H1 (cell line): ENCODE measurements around the gene PLA2G4A. TPM values are rescaled to one million over a fixed set of nuclear protein-coding genes. Genes with fewer than 3 reads are reported as not detected.

Source experiments
- CTCF ChIA-PET: fragments of 300-600 bp; sonication (Branson Sonifier 250); formaldehyde crosslinking; loops from one replicate; lab custom pipeline; 2021; ENCODE audit not compliant: partially characterized antibody; lab: Charles Lee
- POLR2A ChIA-PET: fragments of 300-600 bp; sonication (Branson Sonifier 250); formaldehyde crosslinking; loops from one replicate; lab custom pipeline; 2021; ENCODE audit warnings: inconsistent platforms; ENCODE audit not compliant: partially characterized antibody; lab: Charles Lee
- DNase-seq, 2 experiments: peaks; one replicate each; pipeline versions ENCODE4 v3.0.0 to v3.0.0-alpha.2; 2010 to 2022; ENCODE audit warnings: low spot score in 2 of 2, low read depth in 1 of 2, mixed read lengths in 1 of 2
- FAIRE-seq: peaks from 2 replicates; lab custom pipeline; 2011; peaks lifted over from hg19 to GRCh38; lab: Jason Lieb, UNC
- H2AFZ ChIP-seq: 2 replicates; pipeline ENCODE4 v1.8.1; 2012; ENCODE audit warnings: low read length, inconsistent platforms
- H2AK5ac ChIP-seq: 2 replicates; pipeline ENCODE4 v1.6.1; 2013; ENCODE audit warnings: low read depth, low read length
- H2BK120ac ChIP-seq: replicated peaks from 2 replicates; pipeline ENCODE3; 2013; ENCODE audit warnings: low read depth, low read length, inconsistent platforms
- H2BK12ac ChIP-seq: 2 replicates; pipeline ENCODE4 v1.6.1; 2013; ENCODE audit warnings: low read depth, low read length
- H2BK15ac ChIP-seq: 2 replicates; pipeline ENCODE4 v1.6.1; 2013; ENCODE audit warnings: low read length
- H2BK20ac ChIP-seq: 2 replicates; pipeline ENCODE4 v1.6.1; 2013; ENCODE audit warnings: low read length
- H2BK5ac ChIP-seq: 2 replicates; pipeline ENCODE4 v1.6.1; 2013; ENCODE audit warnings: low read depth, low read length
- H3K14ac ChIP-seq: 2 replicates; pipeline ENCODE4 v1.6.1; 2013; ENCODE audit warnings: inconsistent platforms; ENCODE audit not compliant: insufficient read length
- H3K18ac ChIP-seq: 2 replicates; pipeline ENCODE4 v1.6.1; 2013; ENCODE audit warnings: low read length; ENCODE audit errors: extremely low read depth
- H3K23ac ChIP-seq: 2 replicates; pipeline ENCODE4 v1.6.1; 2013; ENCODE audit warnings: inconsistent platforms; ENCODE audit not compliant: insufficient read length
- H3K23me2 ChIP-seq: 2 replicates; pipeline ENCODE4 v1.6.1; 2013; ENCODE audit warnings: low read depth, low read length
- H3K27ac ChIP-seq: 2 replicates; pipeline ENCODE4 v1.6.1; 2011; ENCODE audit warnings: low read depth, low read length, inconsistent platforms
- H3K27me3 ChIP-seq, 4 experiments: replicated peaks in 1 of 4; 1 replicate in 1 of 4; 2 replicates in 3 of 4; pipeline versions ENCODE4 v1.6.1 to v1.8.1; 2011 to 2013; ENCODE audit warnings: low read length in 3 of 4, mild to moderate bottlenecking in 3 of 4, inconsistent platforms in 2 of 4, mixed read lengths in 2 of 4, moderate library complexity in 1 of 4; ENCODE audit not compliant: control insufficient read depth in 3 of 4, insufficient read depth in 3 of 4; ENCODE audit errors: extremely low read depth in 1 of 4
- H3K36me3 ChIP-seq, 4 experiments: 2 replicates each; pipeline versions ENCODE4 v1.6.1 to v1.8.1; 2011 to 2013; ENCODE audit warnings: mild to moderate bottlenecking in 4 of 4, low read length in 3 of 4, moderate library complexity in 2 of 4, control low read depth in 1 of 4, inconsistent platforms in 1 of 4; ENCODE audit not compliant: insufficient read depth in 4 of 4, control insufficient read depth in 2 of 4
- H3K4ac ChIP-seq: replicated peaks from 2 replicates; pipeline ENCODE3; 2013; ENCODE audit warnings: low read length, low read depth, mixed read lengths, inconsistent platforms; ENCODE audit not compliant: insufficient read length
- H3K4me1 ChIP-seq, 4 experiments: replicated peaks in 1 of 4; 1 replicate in 1 of 4; 2 replicates in 3 of 4; pipeline versions ENCODE4 v1.6.1 to v1.8.1; 2011 to 2013; ENCODE audit warnings: low read length in 3 of 4, inconsistent platforms in 2 of 4, mixed read lengths in 1 of 4; ENCODE audit not compliant: insufficient read depth in 4 of 4, control insufficient read depth in 3 of 4
- H3K4me2 ChIP-seq, 2 experiments: 2 replicates each; pipeline versions ENCODE4 v1.6.1 to v1.8.1; 2011 to 2013; ENCODE audit warnings: low read depth in 2 of 2, low read length in 2 of 2, control low read depth in 1 of 2, inconsistent platforms in 1 of 2, mild to moderate bottlenecking in 1 of 2; ENCODE audit not compliant: insufficient read depth in 1 of 2
- H3K4me3 ChIP-seq, 4 experiments: fragments of 200-600, 300-600 bp in 1 of 4; sonication (generic), shearing (Covaris generic), sonication (Bioruptor Twin) in 1 of 4; 2 replicates each; pipeline versions ENCODE4 v1.5.1 to v1.8.1; 2011 to 2016; ENCODE audit warnings: low read length in 4 of 4, low read depth in 3 of 4, control low read depth in 2 of 4, inconsistent platforms in 2 of 4, mild to moderate bottlenecking in 2 of 4, mixed read lengths in 1 of 4, moderate library complexity in 1 of 4; ENCODE audit not compliant: insufficient read depth in 2 of 4; ENCODE audit errors: extremely low read depth in 1 of 4
- H3K56ac ChIP-seq: replicated peaks from 2 replicates; pipeline ENCODE3; 2013; ENCODE audit warnings: low read depth, mild to moderate bottlenecking, mixed read lengths, low read length, inconsistent platforms; ENCODE audit not compliant: insufficient read length
- H3K79me1 ChIP-seq: 2 replicates; pipeline ENCODE4 v1.6.1; 2013; ENCODE audit warnings: low read depth, low read length, control low read depth
- H3K79me2 ChIP-seq, 2 experiments: 2 replicates each; pipeline versions ENCODE4 v1.6.1 to v1.8.1; 2012 to 2013; ENCODE audit warnings: low read length in 2 of 2, mild to moderate bottlenecking in 2 of 2, inconsistent platforms in 1 of 2; ENCODE audit not compliant: insufficient read depth in 2 of 2, control insufficient read depth in 1 of 2
- H3K9ac ChIP-seq, 4 experiments: replicated peaks in 1 of 4; 1 replicate in 1 of 4; 2 replicates in 3 of 4; pipeline versions ENCODE4 v1.6.1 to v1.8.1; 2011 to 2013; ENCODE audit warnings: low read depth in 3 of 4, low read length in 3 of 4, control low read depth in 2 of 4, mild to moderate bottlenecking in 2 of 4, moderate library complexity in 2 of 4, inconsistent platforms in 1 of 4; ENCODE audit errors: extremely low read depth in 1 of 4
- H3K9me3 ChIP-seq, 2 experiments: 2 replicates each; pipeline versions ENCODE4 v1.6.1 to v1.8.1; 2012 to 2013; ENCODE audit warnings: mild to moderate bottlenecking in 2 of 2, moderate library complexity in 2 of 2, control low read depth in 1 of 2, inconsistent platforms in 1 of 2, low read depth in 1 of 2, low read length in 1 of 2, mixed read lengths in 1 of 2; ENCODE audit not compliant: insufficient read depth in 2 of 2
- H4K20me1 ChIP-seq, 2 experiments: replicated peaks in 1 of 2; 2 replicates each; pipeline versions ENCODE3 to v1.8.1; 2011 to 2013; ENCODE audit warnings: inconsistent platforms in 2 of 2, low read length in 2 of 2, mild to moderate bottlenecking in 1 of 2; ENCODE audit not compliant: insufficient read depth in 2 of 2, control insufficient read depth in 1 of 2
- H4K5ac ChIP-seq: 2 replicates; pipeline ENCODE4 v1.6.1; 2013; ENCODE audit warnings: low read length, low read depth, mixed read lengths, inconsistent platforms; ENCODE audit not compliant: insufficient read length
- H4K8ac ChIP-seq: 2 replicates; pipeline ENCODE4 v1.8.0; 2013; ENCODE audit warnings: mild to moderate bottlenecking, moderate library complexity, low read length, inconsistent platforms; ENCODE audit not compliant: insufficient read depth; ENCODE audit errors: extremely low read depth
- H4K91ac ChIP-seq: replicated peaks from 2 replicates; pipeline ENCODE3; 2013; ENCODE audit warnings: low read length, mixed read lengths, inconsistent platforms; ENCODE audit not compliant: insufficient read length
- NANOG ChIP-seq: IDR thresholded peaks from 2 replicates; pipeline ENCODE4 v1.6.1; 2011; ENCODE audit warnings: low read length, low read depth, mild to moderate bottlenecking, inconsistent platforms; ENCODE audit not compliant: insufficient read depth, poor library complexity, severe bottlenecking
- POLR2AphosphoS5 ChIP-seq: IDR thresholded peaks from 2 replicates; pipeline ENCODE4 v1.6.1; 2011; ENCODE audit warnings: low read depth, low read length
- RNF2 ChIP-seq: fragments of 200-900, 300-1000 bp; sonication (generic); IDR thresholded peaks from 2 replicates; pipeline ENCODE4 v1.7.1; 2016; ENCODE audit warnings: borderline replicate concordance, low read depth, mild to moderate bottlenecking, antibody characterized with exemption, low read length; ENCODE audit not compliant: poor library complexity, severe bottlenecking; ENCODE audit errors: missing control alignments
- TAF1 ChIP-seq: IDR thresholded peaks from 2 replicates; pipeline ENCODE4 v1.6.1; 2011; ENCODE audit warnings: mild to moderate bottlenecking, low read depth, low read length
- WGBS, 2 experiments: shearing (Covaris generic) in 1 of 2; methylation state at CpG; one replicate each; pipeline versions ENCODE4 v1.1.6 to v1.1.7; 2013 to 2015; ENCODE audit warnings: low lambda C conversion rate in 2 of 2, mixed read lengths in 2 of 2, inconsistent platforms in 1 of 2, low coverage in 1 of 2, missing lambda C conversion rate in 1 of 2; ENCODE audit not compliant: insufficient replicate concordance in 2 of 2, insufficient coverage in 1 of 2, insufficient read length in 1 of 2; ENCODE audit errors: extremely low coverage in 1 of 2, missing lambda C conversion rate in 1 of 2; 5-methylcytosine and 5-hydroxymethylcytosine counted together
- polyA plus RNA-seq, 7 experiments: library from polyadenylated mRNA; depleted of rRNA in 3 of 7; stranded (reverse) in 5 of 7; unstranded in 2 of 7; fragments of >200 nt in 5 of 7; fragments of 200-250 nt in 2 of 7; gene quantifications; 1 replicate in 5 of 7; 2 replicates in 1 of 7; 4 replicates in 1 of 7; pipeline versions ENCODE4 v1.2.1 to v1.2.3, GENCODE V29; 2011 to 2013; ENCODE audit warnings: missing spikeins in 2 of 7, mixed read lengths in 2 of 7
- total RNA-seq: library from RNA; stranded (reverse); fragmentation: NEBNext Ultra II Directional; extraction: Animal tissue kit (Norgen Biotek cat#: 25700); gene quantifications from 2 replicates; pipeline ENCODE4 v1.2.1, GENCODE V29; 2021

PLA2G4A gene
- total and polyA plus RNA-seq, 2 of the 8 experiments (the other 6 are each of a cell fraction or from before 2014, with no cell fraction given) = 0.63 to 1.4 TPM

DNA sequence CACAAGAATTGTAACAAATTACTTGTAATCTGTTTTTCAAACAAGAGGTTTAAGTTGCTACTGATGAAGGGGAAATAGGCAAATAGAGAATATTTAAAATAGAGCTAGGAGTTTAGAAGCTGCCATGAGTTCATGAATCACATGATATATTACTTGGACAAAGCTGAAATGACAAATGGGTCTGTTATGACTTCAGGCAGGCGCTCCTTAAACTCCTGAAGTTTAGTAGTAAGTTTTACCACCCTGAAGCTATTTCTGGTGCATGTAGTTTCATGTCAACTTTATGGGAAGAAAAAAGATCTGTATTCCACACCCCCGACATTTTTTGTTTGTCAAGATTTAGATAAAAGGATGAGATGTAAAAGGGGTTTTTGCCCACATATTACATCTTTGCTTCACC, 58.5 kb downstream of the PLA2G4A start:
- Histone ChIP-seq H3K18ac (no peak overlapping the region), H3K36me3 (no peaks in the 10 kb centered on the region), H3K27me3 (no peaks in the 10 kb centered on the region), H3K14ac (no peak overlapping the region), H3K4ac (no peak overlapping the region), H3K23me2 (no peaks in the 10 kb centered on the region), H2BK120ac (no peak overlapping the region), H2BK12ac (no peak overlapping the region), H2BK15ac (no peak overlapping the region), H2AFZ (no peak overlapping the region), H3K79me2 (no peaks in the 10 kb centered on the region), H2BK20ac (no peak overlapping the region), H2AK5ac (no peak overlapping the region), H3K4me3 (no peak overlapping the region), H4K91ac (no peak overlapping the region), H4K5ac (no peak overlapping the region), H3K9ac (no peak overlapping the region), H3K56ac (no peak overlapping the region), H3K9me3 (no peaks in the 10 kb centered on the region), H3K4me2 (no peak overlapping the region), H4K8ac (no peak overlapping the region), H3K23ac (no peak overlapping the region), H3K27ac (no peak overlapping the region), H2BK5ac (no peak overlapping the region), H3K4me1 (no peaks in the 10 kb centered on the region), H4K20me1 (no peaks in the 10 kb centered on the region), H3K79me1 (no peaks in the 10 kb centered on the region)
- DNase-seq (no peak), FAIRE-seq (no peak)
- WGBS, 2 experiments = 92% methylated on average over 2 of the region's 2 CpGs; no CpG with 5 or more reads in 1 of the 2 experiments
- ChIA-PET CTCF (interaction anchor here (0.7 to 1.3 kb wide), 2 partner anchors 13 to 54 kb away, joined by 3 read pairs; no protein-coding TSS in a partner anchor), POLR2A (no interaction called here)
- TF ChIP-seq NANOG = no peak
- no peak for TF ChIP-seq POLR2AphosphoS5
- no peak for TF ChIP-seq TAF1
- no peak for TF ChIP-seq RNF2
